K562 (cell line): Measurements from ENCODE around the gene OPCML. TPM values are rescaled to one million over a fixed set of nuclear protein-coding genes. Genes with fewer than 3 reads are reported as not detected.

Source experiments
- ATAC-seq: fragments of 200-7000 bp; cut with Tn5 transposase; 3 replicates; pipeline ENCODE4 v1.9.1; 2020; ENCODE audit warnings: moderate library complexity
- BruUV-seq: library from RNA; stranded (reverse); fragments of 400-500 nt; replicated peaks from 2 replicates; lab custom pipeline; 2021; lab: Mats Ljungman, UMichigan
- CTCF ChIA-PET: fragments of 300-600 bp; formaldehyde crosslinking; extraction: SDS; loops from one replicate; lab custom pipeline; 2021; ENCODE audit warnings: low intra/inter-chr PET ratio; lab: Yijun Ruan, JAX
- POLR2A ChIA-PET: fragments of 300-600, 350-650 bp; sonication (Branson Sonifier 250); formaldehyde crosslinking; extraction: SDS; loops from one replicate; lab custom pipeline; 2021; ENCODE audit warnings: antibody characterized with exemption, inconsistent platforms; lab: Yijun Ruan, JAX
- DNase-seq, 4 experiments: peaks; one replicate each; pipeline versions ENCODE4 v3.0.0 to v3.0.0-alpha.2; 2011 to 2018; ENCODE audit warnings: low spot score in 3 of 4, mixed read lengths in 3 of 4; ENCODE audit errors: extremely low read depth in 1 of 4
- FAIRE-seq: peaks from 2 replicates; lab custom pipeline; 2011; peaks lifted over from hg19 to GRCh38; lab: Jason Lieb, UNC
- H2AFZ ChIP-seq: 2 replicates; pipeline ENCODE4 v1.6.0; 2011; ENCODE audit warnings: low read depth, low read length, control low read depth, inconsistent platforms
- H3K27ac ChIP-seq: fragments of 200-600 bp; 3 replicates; pipeline ENCODE4 v1.8.0; 2011; ENCODE audit warnings: low read depth, mild to moderate bottlenecking, control low read depth, inconsistent platforms, low read length, moderate library complexity, mixed read lengths; ENCODE audit errors: extremely low read depth
- H3K27me3 ChIP-seq, 2 experiments: fragments of 300-600 bp in 1 of 2; 2 replicates in 1 of 2; 3 replicates in 1 of 2; pipeline versions ENCODE4 v1.6.0 to v1.8.0; 2011; ENCODE audit warnings: inconsistent platforms in 2 of 2, low read length in 2 of 2, mild to moderate bottlenecking in 1 of 2, mixed read lengths in 1 of 2, moderate library complexity in 1 of 2; ENCODE audit not compliant: control insufficient read depth in 2 of 2, insufficient read depth in 2 of 2
- H3K36me3 ChIP-seq: fragments of 300-600 bp; 3 replicates; pipeline ENCODE4 v1.8.0; 2011; ENCODE audit warnings: mild to moderate bottlenecking, low read length, inconsistent platforms; ENCODE audit not compliant: control insufficient read depth, insufficient read depth
- H3K4me1 ChIP-seq, 2 experiments: fragments of 200-600 bp in 1 of 2; replicated peaks in 1 of 2; 2 replicates in 1 of 2; 3 replicates in 1 of 2; pipeline versions ENCODE4 v1.5.1 to v1.8.0; 2011; ENCODE audit warnings: inconsistent platforms in 2 of 2, low read length in 2 of 2, mild to moderate bottlenecking in 1 of 2, mixed read lengths in 1 of 2, moderate library complexity in 1 of 2; ENCODE audit not compliant: control insufficient read depth in 2 of 2, insufficient read depth in 2 of 2
- H3K4me2 ChIP-seq: 2 replicates; pipeline ENCODE4 v1.6.1; 2011; ENCODE audit warnings: low read length, control low read depth, inconsistent platforms, mixed read lengths; ENCODE audit not compliant: insufficient read depth
- H3K4me3 ChIP-seq: fragments of 200-600 bp; sonication (generic), shearing (Covaris generic); 2 replicates; pipeline ENCODE4 v1.5.1; 2016; ENCODE audit warnings: control low read depth, inconsistent platforms
- H3K79me2 ChIP-seq: fragments of 200-600 bp; 3 replicates; pipeline ENCODE4 v1.8.0; 2011; ENCODE audit warnings: low read length, inconsistent platforms; ENCODE audit not compliant: control insufficient read depth, insufficient read depth
- H3K9ac ChIP-seq, 2 experiments: 2 replicates each; pipeline versions ENCODE4 v1.6.0 to v1.6.1; 2011; ENCODE audit warnings: low read depth in 2 of 2, low read length in 2 of 2, control low read depth in 1 of 2, inconsistent platforms in 1 of 2, mild to moderate bottlenecking in 1 of 2, mixed read lengths in 1 of 2; ENCODE audit not compliant: insufficient read depth in 1 of 2
- H3K9me1 ChIP-seq: one replicate; pipeline ENCODE4 v1.6.0; 2011; ENCODE audit warnings: inconsistent platforms, mild to moderate bottlenecking, low read length, moderate library complexity; ENCODE audit not compliant: control insufficient read depth, insufficient read depth
- H3K9me3 ChIP-seq: replicated peaks from 2 replicates; pipeline ENCODE4 v1.5.1; 2011; ENCODE audit warnings: low read depth, low read length, inconsistent platforms; ENCODE audit not compliant: control insufficient read depth, insufficient read depth
- H4K20me1 ChIP-seq: replicated peaks from 2 replicates; pipeline ENCODE4 v1.6.1; 2011; ENCODE audit warnings: low read length, inconsistent platforms, mixed read lengths; ENCODE audit not compliant: control insufficient read depth, insufficient read depth
- ADNP ChIP-seq: fragments of 200-800 bp; sonication (Bioruptor generic); IDR thresholded peaks from 2 replicates; pipeline ENCODE4 v1.6.1; 2016; ENCODE audit warnings: missing genetic modification characterization, missing compliant biosample characterization
- ATF4 ChIP-seq: fragments of 450-650 bp; formaldehyde crosslinking; IDR thresholded peaks from 2 replicates; pipeline ENCODE4 v1.4.0; 2022; ENCODE audit warnings: mild to moderate bottlenecking, moderate library complexity
- CEBPG ChIP-seq, 3 experiments: fragments of 200-800 bp in 1 of 3; sonication (Bioruptor generic) in 1 of 3; sonication (generic) in 1 of 3; formaldehyde crosslinking in 1 of 3; IDR thresholded peaks in 2 of 3; conservative IDR thresholded peaks in 1 of 3; 2 replicates each; pipeline versions ENCODE4 v1.6.1 to v1.8.0; 2016 to 2022; ENCODE audit warnings: missing compliant biosample characterization in 2 of 3, missing genetic modification characterization in 2 of 3, mild to moderate bottlenecking in 1 of 3, missing genetic modification reagents in 1 of 3
- FOXJ2 ChIP-seq: fragments of 200-800 bp; sonication (Bioruptor generic); IDR thresholded peaks from 2 replicates; pipeline ENCODE4 v1.6.1; 2016; ENCODE audit warnings: missing genetic modification characterization, missing compliant biosample characterization
- FOXK2 ChIP-seq, 2 experiments: fragments of 450-650 bp; IDR thresholded peaks in 1 of 2; conservative IDR thresholded peaks in 1 of 2; 2 replicates each; pipeline ENCODE4 v1.6.1; 2016; ENCODE audit warnings: low read depth in 2 of 2, mild to moderate bottlenecking in 1 of 2
- HIVEP1 ChIP-seq: fragments of 250-450 bp; sonication (Bioruptor Pico); IDR thresholded peaks from 2 replicates; pipeline ENCODE4 v1.4.0; 2020; ENCODE audit warnings: mild to moderate bottlenecking
- HLTF ChIP-seq: fragments of 450-650 bp; IDR thresholded peaks from 2 replicates; pipeline ENCODE4 v1.6.1; 2016
- MBD2 ChIP-seq: sonication (generic); IDR thresholded peaks from 2 replicates; pipeline ENCODE4 v1.6.1; 2016; ENCODE audit warnings: low read depth, borderline replicate concordance
- MEF2A ChIP-seq: IDR thresholded peaks from 2 replicates; pipeline ENCODE4 v1.6.1; 2011; ENCODE audit warnings: low read depth, mild to moderate bottlenecking, low read length, moderate library complexity; ENCODE audit not compliant: control insufficient read depth
- NR2C1 ChIP-seq, 2 experiments: fragments of 450-650 bp; IDR thresholded peaks; 2 replicates each; pipeline ENCODE4 v1.6.1; 2017; ENCODE audit warnings: mild to moderate bottlenecking in 2 of 2, antibody characterized with exemption in 1 of 2, inconsistent platforms in 1 of 2, missing compliant biosample characterization in 1 of 2, missing genetic modification characterization in 1 of 2
- NR2F6 ChIP-seq: fragments of 450-650 bp; formaldehyde crosslinking; IDR thresholded peaks from 2 replicates; pipeline ENCODE4 v1.4.0; 2020; ENCODE audit warnings: mild to moderate bottlenecking
- PKNOX1 ChIP-seq: fragments of 450-650 bp; IDR thresholded peaks from 2 replicates; pipeline ENCODE4 v1.6.1; 2016
- PURB ChIP-seq: sonication (generic); formaldehyde crosslinking; IDR thresholded peaks from 2 replicates; pipeline ENCODE4 v1.9.0; 2021; ENCODE audit warnings: low read depth, mild to moderate bottlenecking, missing genetic modification reagents
- RBFOX2 ChIP-seq: fragments of 200-400 bp; formaldehyde crosslinking; IDR thresholded peaks from 2 replicates; pipeline ENCODE4 v1.6.1; 2017; ENCODE audit warnings: low read depth, mild to moderate bottlenecking, low read length, moderate library complexity
- SP2 ChIP-seq: IDR thresholded peaks from 2 replicates; pipeline ENCODE4 v1.6.1; 2011; ENCODE audit warnings: mild to moderate bottlenecking, low read depth, low read length, moderate library complexity; ENCODE audit not compliant: poor library complexity, severe bottlenecking; ENCODE audit errors: extremely low read depth
- THAP12 ChIP-seq: fragments of 250-450 bp; sonication (Bioruptor Pico); IDR thresholded peaks from 2 replicates; pipeline ENCODE4 v1.9.0; 2021; ENCODE audit warnings: mild to moderate bottlenecking, inconsistent platforms
- U2AF1 ChIP-seq: fragments of 200-400 bp; formaldehyde crosslinking; optimal IDR thresholded peaks from 2 replicates; pipeline ENCODE3; 2017; ENCODE audit warnings: mild to moderate bottlenecking, low read depth, low read length, moderate library complexity
- ZNF316 ChIP-seq: fragments of 450-650 bp; IDR thresholded peaks from 2 replicates; pipeline ENCODE4 v1.6.1; 2016
- ZNF586 ChIP-seq: fragments of 450-650 bp; formaldehyde crosslinking; conservative IDR thresholded peaks from 2 replicates; pipeline ENCODE4 v1.4.0; 2020; ENCODE audit warnings: mild to moderate bottlenecking, moderate library complexity
- WGBS: fragments of 100-300 bp; shearing (Covaris generic); methylation state at CpG from one replicate; pipeline ENCODE4 v1.1.6; 2016; ENCODE audit warnings: low coverage, mixed read lengths; ENCODE audit not compliant: insufficient coverage; ENCODE audit errors: missing lambda C conversion rate; 5-methylcytosine and 5-hydroxymethylcytosine counted together
- in situ Hi-C: fragments of 300-500 bp; cut with MboI; formaldehyde crosslinking; loops from 4 replicates; pipeline ENCODE4 v1.15.0; 2018; ENCODE audit warnings: inconsistent platforms, mixed read lengths
- intact Hi-C: fragments of 100-400 bp; cut with micrococcal nuclease; formaldehyde crosslinking; loops from 2 replicates; pipeline ENCODE4 v1.14.2; 2022
- polyA plus RNA-seq, 8 experiments: library from polyadenylated mRNA; depleted of rRNA in 4 of 8; stranded (reverse) in 5 of 8; unstranded in 3 of 8; fragments of >200 nt; fragmentation: Nextera tagmentation in 2 of 8; fragmentation: Illumina TruSeq in 1 of 8; extraction: Ambion mirVana in 2 of 8; extraction: Trizol in 1 of 8; gene quantifications; 2 replicates each; pipeline versions ENCODE4 v1.2.1 to v1.2.3, GENCODE V29; 2011 to 2014; ENCODE audit warnings: inconsistent platforms in 1 of 8, missing spikeins in 1 of 8
- total RNA-seq, 7 experiments: library from RNA; depleted of rRNA in 6 of 7; stranded (reverse); fragments of >200 nt in 6 of 7; fragmentation: Illumina TruSeq in 2 of 7; extraction: Trizol in 2 of 7; gene quantifications; 2 replicates each; pipeline versions ENCODE4 v1.2.1 to v1.2.3, GENCODE V29; 2011 to 2021; ENCODE audit warnings: low replicate concordance in 1 of 7

OPCML gene
- total and polyA plus RNA-seq, 9 of the 15 experiments (the other 6 are each of a cell fraction or from before 2014, with no cell fraction given) = not detected

GRCh38 chr11:132960273-132961078 lies 571.8 kb downstream of the OPCML start:
- no peak for TF ChIP-seq PURB (CRISPR knock-in tag)
- TF ChIP-seq ATF4 = no peak
- no peak for TF ChIP-seq U2AF1
- no peak for TF ChIP-seq ADNP
- TF ChIP-seq ZNF316 = no peak
- TF ChIP-seq FOXK2 (conservative IDR thresholded peaks at IDR 0.05 in 1 of 2, IDR thresholded peaks at IDR 0.05 in 1 of 2; ENCODE audit: low read depth in 2 of 2) = no peak
- TF ChIP-seq PKNOX1 = no peak
- no peak for TF ChIP-seq NR2F6 (CRISPR knock-in tag)
- TF ChIP-seq HIVEP1 (CRISPR knock-in tag) = no peak
- no peak for TF ChIP-seq ZNF586 (CRISPR knock-in tag)
- no peak for TF ChIP-seq FOXJ2 (tag)
- no peak for TF ChIP-seq THAP12
- no peak for TF ChIP-seq CEBPG (CRISPR knock-in tag; IDR thresholded peaks at IDR 0.05)
- TF ChIP-seq CEBPG (tag; conservative IDR thresholded peaks at IDR 0.05 in 1 of 2, IDR thresholded peaks at IDR 0.05 in 1 of 2) = no peak
- TF ChIP-seq NR2C1 (IDR thresholded peaks at IDR 0.05) = no peak
- TF ChIP-seq NR2C1 (tag; IDR thresholded peaks at IDR 0.05) = no peak
- TF ChIP-seq HLTF = no peak
- TF ChIP-seq MEF2A = no peak
- TF ChIP-seq MBD2 = no peak
- TF ChIP-seq SP2 = no peak
- no peak for TF ChIP-seq RBFOX2
- 2% methylated on average over 21 of the region's 21 CpGs for WGBS
- in situ Hi-C loops = no loop called here
- Histone ChIP-seq H3K9ac (no peak overlapping the region), H2AFZ (no peak overlapping the region), H3K4me1 (no peaks in the 10 kb centered on the region), H3K4me3 (no peak overlapping the region), H3K27ac (no peak overlapping the region), H3K79me2 (no peaks in the 10 kb centered on the region), H3K9me3 (no peaks in the 10 kb centered on the region), H3K4me2 (no peak overlapping the region), H3K36me3 (no peaks in the 10 kb centered on the region), H3K9me1 (no peaks in the 10 kb centered on the region), H4K20me1 (no peaks in the 10 kb centered on the region), H3K27me3 (no peaks in the 10 kb centered on the region)
- no TSS peak for BruUV-seq
- ChIA-PET POLR2A (no interaction called here), CTCF (no interaction called here)
- FAIRE-seq (no peak), DNase-seq (no peak), ATAC-seq (no peak)
- intact Hi-C loops = no loop called here
